Trophoblast cell (in vitro differentiated cells and primary cell): ENCODE measurements around the gene CT45A1. TPM values are rescaled to one million over a fixed set of nuclear protein-coding genes. Genes with fewer than 3 reads are reported as not detected.
"Not testable (repeated sequence)": the region's sequence is repeated elsewhere in the genome, so short reads cannot be mapped to it uniquely, and the experiment has no call there.

Experiments
- DNase-seq, 2 donors: peaks; one replicate each; pipeline ENCODE4 v3.0.0-alpha.2; 2016
- H2AFZ ChIP-seq: 2 replicates; pipeline ENCODE4 v1.6.1; 2013; ENCODE audit warnings: low read length, moderate library complexity, mild to moderate bottlenecking; ENCODE audit not compliant: insufficient read depth, poor library complexity
- H2AK5ac ChIP-seq: 2 replicates; pipeline ENCODE4 v1.6.1; 2013; ENCODE audit warnings: mild to moderate bottlenecking, low read length
- H2BK120ac ChIP-seq: 2 replicates; pipeline ENCODE4 v1.6.1; 2013; ENCODE audit warnings: low read length, mild to moderate bottlenecking, moderate library complexity; ENCODE audit not compliant: insufficient read depth, poor library complexity
- H2BK12ac ChIP-seq: 2 replicates; pipeline ENCODE4 v1.6.1; 2013; ENCODE audit warnings: mild to moderate bottlenecking, low read length, moderate library complexity
- H2BK5ac ChIP-seq: 2 replicates; pipeline ENCODE4 v1.6.1; 2013; ENCODE audit warnings: low read length, low read depth, moderate library complexity, mild to moderate bottlenecking; ENCODE audit not compliant: poor library complexity
- H3K14ac ChIP-seq: 2 replicates; pipeline ENCODE4 v1.6.1; 2013; ENCODE audit warnings: mild to moderate bottlenecking, low read length
- H3K18ac ChIP-seq: 2 replicates; pipeline ENCODE4 v1.6.1; 2013; ENCODE audit warnings: mild to moderate bottlenecking, low read length
- H3K23ac ChIP-seq: 2 replicates; pipeline ENCODE4 v1.6.1; 2013; ENCODE audit warnings: low read length
- H3K27ac ChIP-seq: 2 replicates; pipeline ENCODE4 v1.5.1; 2013; ENCODE audit warnings: low read depth, mild to moderate bottlenecking, inconsistent platforms, low read length, moderate library complexity
- H3K27me3 ChIP-seq: 2 replicates; pipeline ENCODE4 v1.6.1; 2013; ENCODE audit warnings: inconsistent platforms, mild to moderate bottlenecking, low read length, moderate library complexity; ENCODE audit not compliant: insufficient read depth
- H3K36me3 ChIP-seq, 2 experiments: 1 replicate in 1 of 2; 2 replicates in 1 of 2; pipeline ENCODE4 v1.6.1; 2013; ENCODE audit warnings: low read length in 2 of 2, mild to moderate bottlenecking in 2 of 2, moderate library complexity in 1 of 2; ENCODE audit not compliant: insufficient read depth in 2 of 2, control insufficient read depth in 1 of 2
- H3K4ac ChIP-seq: 2 replicates; pipeline ENCODE4 v1.6.1; 2013; ENCODE audit warnings: low read depth, mild to moderate bottlenecking, low read length, moderate library complexity
- H3K4me1 ChIP-seq, 2 experiments: 1 replicate in 1 of 2; 2 replicates in 1 of 2; pipeline ENCODE4 v1.6.1; 2013; ENCODE audit warnings: low read length in 2 of 2, mild to moderate bottlenecking in 2 of 2, moderate library complexity in 1 of 2; ENCODE audit not compliant: insufficient read depth in 2 of 2, control insufficient read depth in 1 of 2
- H3K4me2 ChIP-seq: 2 replicates; pipeline ENCODE4 v1.6.1; 2013; ENCODE audit warnings: inconsistent platforms, mild to moderate bottlenecking, low read length, moderate library complexity
- H3K4me3 ChIP-seq: 2 replicates; pipeline ENCODE4 v1.5.1; 2013; ENCODE audit warnings: mild to moderate bottlenecking, low read depth, low read length, inconsistent platforms
- H3K79me1 ChIP-seq: one replicate; pipeline ENCODE4 v1.6.1; 2013; ENCODE audit warnings: low read length
- H3K79me2 ChIP-seq: 2 replicates; pipeline ENCODE4 v1.6.1; 2013; ENCODE audit warnings: low read length, mild to moderate bottlenecking; ENCODE audit not compliant: control insufficient read depth, insufficient read depth, poor library complexity
- H3K9ac ChIP-seq: 2 replicates; pipeline ENCODE4 v1.6.1; 2013; ENCODE audit warnings: mild to moderate bottlenecking, low read length
- H3K9me3 ChIP-seq: 2 replicates; pipeline ENCODE4 v1.6.1; 2013; ENCODE audit warnings: low read depth, mild to moderate bottlenecking, control low read depth, inconsistent platforms, low read length; ENCODE audit not compliant: insufficient read depth
- H4K12ac ChIP-seq: 2 replicates; pipeline ENCODE4 v1.6.1; 2013; ENCODE audit warnings: low read depth, mild to moderate bottlenecking, low read length, moderate library complexity
- H4K8ac ChIP-seq: 2 replicates; pipeline ENCODE4 v1.6.1; 2013; ENCODE audit warnings: low read depth, mild to moderate bottlenecking, low read length, moderate library complexity
- H4K91ac ChIP-seq: one replicate; pipeline ENCODE4 v1.6.1; 2013; ENCODE audit warnings: low read depth, mild to moderate bottlenecking, low read length, moderate library complexity
- WGBS: extraction: QIAGEN DNeasy Blood & Tissue Kit; methylation state at CpG from one replicate; pipeline ENCODE4 v1.1.7; 2013; ENCODE audit warnings: missing lambda C conversion rate; ENCODE audit not compliant: insufficient read length, insufficient coverage; ENCODE audit errors: extremely low coverage; 5-methylcytosine and 5-hydroxymethylcytosine counted together
- polyA plus RNA-seq: library from polyadenylated mRNA; stranded (reverse); fragments of 200-250 nt; gene quantifications from 2 replicates; pipeline ENCODE4 v1.2.3, GENCODE V29; 2013

Gene CT45A1
- not detected in 2 replicates for polyA plus RNA-seq

GRCh38 chrX:135713183-135713689, at the start of gene CT45A1:
Gene CT45A1, plus strand, starts transcription at chrX:135713639. Its CDS starts 5,302 bp downstream, at chrX:135718941.
- H3K9ac ChIP-seq, H3K4me1 ChIP-seq, DNase-seq, H4K91ac ChIP-seq, H3K14ac ChIP-seq, H4K8ac ChIP-seq, H3K79me2 ChIP-seq, H3K79me1 ChIP-seq, H2BK5ac ChIP-seq, H3K27ac ChIP-seq, H3K4me2 ChIP-seq, H3K4me3 ChIP-seq, H4K12ac ChIP-seq, H2AK5ac ChIP-seq, H2AFZ ChIP-seq, H3K9me3 ChIP-seq, H2BK120ac ChIP-seq, H2BK12ac ChIP-seq, H3K27me3 ChIP-seq, H3K18ac ChIP-seq, H3K23ac ChIP-seq, H3K4ac ChIP-seq, H3K36me3 ChIP-seq: not testable (repeated sequence)
- WGBS, result no CpG with 5 or more reads among the region's 15 CpGs

GRCh38 chrX:135672979-135673378, 40.5 kb upstream of the CT45A1 start:
- H3K14ac ChIP-seq, H2BK5ac ChIP-seq, H2AFZ ChIP-seq, DNase-seq, H3K27ac ChIP-seq, H3K36me3 ChIP-seq, H2BK120ac ChIP-seq, H4K91ac ChIP-seq, H4K12ac ChIP-seq, H3K18ac ChIP-seq, H3K4ac ChIP-seq, H3K23ac ChIP-seq, H3K79me1 ChIP-seq, H3K27me3 ChIP-seq, H3K9me3 ChIP-seq, H3K4me1 ChIP-seq, H3K4me3 ChIP-seq, H3K4me2 ChIP-seq, H4K8ac ChIP-seq, H2AK5ac ChIP-seq, H2BK12ac ChIP-seq, H3K9ac ChIP-seq, H3K79me2 ChIP-seq: not testable (repeated sequence)

GRCh38 chrX:135688137-135688536, 25.3 kb upstream of the CT45A1 start:
- Histone ChIP-seq H2AFZ (no peak overlapping the region), H4K12ac (no peak overlapping the region), H3K4ac (no peak overlapping the region), H3K23ac (no peak overlapping the region), H4K8ac (no peak overlapping the region), H3K4me3 (no peak overlapping the region), H2AK5ac (no peak overlapping the region), H3K27ac (no peak overlapping the region), H3K79me2 (no peaks in the 10 kb centered on the region), H2BK120ac (no peak overlapping the region), H3K9me3 (peaks cover 6% of the 10 kb centered on the region), H3K27me3 (no peaks in the 10 kb centered on the region), H3K4me1 (no peaks in the 10 kb centered on the region), H3K14ac (no peak overlapping the region), H3K9ac (no peak overlapping the region), H3K4me2 (no peak overlapping the region), H2BK5ac (no peak overlapping the region), H4K91ac (no peak overlapping the region), H2BK12ac (no peak overlapping the region), H3K18ac (no peak overlapping the region), H3K79me1 (no peaks in the 10 kb centered on the region), H3K36me3 (no peaks in the 10 kb centered on the region)
- WGBS, result no CpG with 5 or more reads among the region's 16 CpGs
- peak in 1 of 2 donors; percentile 32 for DNase-seq

GRCh38 chrX:135695471-135695870, 18.0 kb upstream of the CT45A1 start:
- H2BK120ac ChIP-seq, result no peak overlapping the region
- no peak overlapping the region for H2BK12ac ChIP-seq
- no peak overlapping the region for H3K9ac ChIP-seq
- H3K4me2 ChIP-seq, result no peak overlapping the region
- no peak overlapping the region for H4K12ac ChIP-seq
- no peak overlapping the region for H4K8ac ChIP-seq
- H3K14ac ChIP-seq, result no peak overlapping the region
- no peak overlapping the region for H4K91ac ChIP-seq
- H2BK5ac ChIP-seq, result no peak overlapping the region
- no CpG with 5 or more reads among the region's 3 CpGs for WGBS
- H2AK5ac ChIP-seq, result no peak overlapping the region
- H3K18ac ChIP-seq, result no peak overlapping the region
- H3K4me3 ChIP-seq, result no peak overlapping the region
- peaks cover 11% of the 10 kb centered on the region for H3K9me3 ChIP-seq
- H3K4ac ChIP-seq, result no peak overlapping the region
- no peak overlapping the region for H3K27ac ChIP-seq
- no peak overlapping the region for H2AFZ ChIP-seq
- H3K36me3 ChIP-seq, result no peaks in the 10 kb centered on the region
- H3K4me1 ChIP-seq, result no peaks in the 10 kb centered on the region
- H3K27me3 ChIP-seq, result no peaks in the 10 kb centered on the region
- no peak for DNase-seq
- no peaks in the 10 kb centered on the region for H3K79me2 ChIP-seq
- H3K23ac ChIP-seq, result no peak overlapping the region
- no peaks in the 10 kb centered on the region for H3K79me1 ChIP-seq
